H9 (cell line): ENCODE measurements around the gene KIF7. TPM values are rescaled to one million over a fixed set of nuclear protein-coding genes. Genes with fewer than 3 reads are reported as not detected.

ENCODE experiments used
- DNase-seq: peaks from one replicate; pipeline ENCODE4 v3.0.0-alpha.2; 2017
- H2AFZ ChIP-seq: one replicate; pipeline ENCODE4 v1.6.1; 2013; ENCODE audit warnings: mild to moderate bottlenecking, low read length, control low read depth, moderate library complexity
- H2AK5ac ChIP-seq: 2 replicates; pipeline ENCODE4 v1.6.1; 2013; ENCODE audit warnings: low read length, control low read depth, mixed read lengths; ENCODE audit not compliant: insufficient read length
- H2BK120ac ChIP-seq: one replicate; pipeline ENCODE4 v1.6.1; 2013; ENCODE audit warnings: low read depth, mild to moderate bottlenecking, low read length, control low read depth, inconsistent platforms; ENCODE audit not compliant: poor library complexity, severe bottlenecking
- H2BK12ac ChIP-seq: 2 replicates; pipeline ENCODE4 v1.6.1; 2013; ENCODE audit warnings: low read length, control low read depth, mixed read lengths, low read depth; ENCODE audit not compliant: insufficient read length
- H2BK15ac ChIP-seq: 2 replicates; pipeline ENCODE4 v1.6.1; 2013; ENCODE audit warnings: low read depth, low read length, control low read depth
- H2BK20ac ChIP-seq: one replicate; pipeline ENCODE4 v1.6.1; 2013; ENCODE audit warnings: low read depth, mild to moderate bottlenecking, low read length, control low read depth, inconsistent platforms; ENCODE audit not compliant: poor library complexity, severe bottlenecking
- H2BK5ac ChIP-seq: 2 replicates; pipeline ENCODE4 v1.6.1; 2013; ENCODE audit warnings: low read length, control low read depth, mixed read lengths; ENCODE audit not compliant: insufficient read length
- H3K14ac ChIP-seq: 2 replicates; pipeline ENCODE4 v1.6.1; 2013; ENCODE audit warnings: low read length, control low read depth; ENCODE audit not compliant: insufficient read depth
- H3K18ac ChIP-seq: 2 replicates; pipeline ENCODE4 v1.6.1; 2013; ENCODE audit warnings: low read depth, mild to moderate bottlenecking, mixed read lengths, low read length, control low read depth; ENCODE audit not compliant: insufficient read length
- H3K23ac ChIP-seq: 2 replicates; pipeline ENCODE4 v1.6.1; 2013; ENCODE audit warnings: low read length, control low read depth, mixed read lengths, low read depth; ENCODE audit not compliant: insufficient read length
- H3K23me2 ChIP-seq: 2 replicates; pipeline ENCODE4 v1.6.1; 2013; ENCODE audit warnings: low read depth, mild to moderate bottlenecking, mixed read lengths, low read length, control low read depth; ENCODE audit not compliant: insufficient read length, poor library complexity, severe bottlenecking
- H3K27ac ChIP-seq: 2 replicates; pipeline ENCODE4 v1.5.1; 2013; ENCODE audit warnings: low read length, control low read depth, mixed read lengths, low read depth; ENCODE audit not compliant: insufficient read length
- H3K27me3 ChIP-seq: 2 replicates; pipeline ENCODE4 v1.6.1; 2013; ENCODE audit warnings: low read length, control low read depth, inconsistent platforms; ENCODE audit not compliant: insufficient read depth
- H3K4ac ChIP-seq: 2 replicates; pipeline ENCODE4 v1.6.1; 2013; ENCODE audit warnings: low read depth, mild to moderate bottlenecking, control low read depth, inconsistent platforms, low read length, moderate library complexity
- H3K4me1 ChIP-seq: 2 replicates; pipeline ENCODE4 v1.6.1; 2013; ENCODE audit warnings: low read length, control low read depth, inconsistent platforms; ENCODE audit not compliant: insufficient read depth
- H3K4me2 ChIP-seq: 2 replicates; pipeline ENCODE4 v1.6.1; 2013; ENCODE audit warnings: low read length, control low read depth, mixed read lengths; ENCODE audit not compliant: insufficient read length, insufficient read depth
- H3K56ac ChIP-seq: 2 replicates; pipeline ENCODE4 v1.6.1; 2013; ENCODE audit warnings: low read depth, mild to moderate bottlenecking, mixed read lengths, low read length, control low read depth; ENCODE audit not compliant: insufficient read length
- H3K79me1 ChIP-seq: 2 replicates; pipeline ENCODE4 v1.6.1; 2013; ENCODE audit warnings: low read depth, mild to moderate bottlenecking, moderate library complexity, low read length, control low read depth, inconsistent platforms; ENCODE audit not compliant: insufficient read depth, poor library complexity, severe bottlenecking
- H3K79me2 ChIP-seq: 2 replicates; pipeline ENCODE4 v1.6.1; 2013; ENCODE audit warnings: low read length, control low read depth, inconsistent platforms; ENCODE audit not compliant: insufficient read depth
- H3K9ac ChIP-seq: 2 replicates; pipeline ENCODE4 v1.6.1; 2013; ENCODE audit warnings: low read length, control low read depth, mixed read lengths; ENCODE audit not compliant: insufficient read length; ENCODE audit errors: extremely low read depth
- H3K9me3 ChIP-seq: one replicate; pipeline ENCODE4 v1.6.1; 2013; ENCODE audit warnings: low read depth, low read length, inconsistent platforms; ENCODE audit not compliant: control insufficient read depth
- H3T11ph ChIP-seq: one replicate; pipeline ENCODE4 v1.6.1; 2013; ENCODE audit warnings: mild to moderate bottlenecking, low read length, control low read depth, inconsistent platforms
- H4K20me1 ChIP-seq: one replicate; pipeline ENCODE4 v1.6.1; 2013; ENCODE audit not compliant: control insufficient read depth, insufficient read length, insufficient read depth
- H4K5ac ChIP-seq: 2 replicates; pipeline ENCODE4 v1.6.1; 2013; ENCODE audit warnings: low read depth, mild to moderate bottlenecking, mixed read lengths, low read length, control low read depth; ENCODE audit not compliant: insufficient read length
- H4K8ac ChIP-seq: replicated peaks from 2 replicates; pipeline ENCODE4 v1.6.1; 2013; ENCODE audit warnings: low read length, control low read depth, mixed read lengths, low read depth; ENCODE audit not compliant: insufficient read length
- H4K91ac ChIP-seq: 2 replicates; pipeline ENCODE4 v1.6.1; 2013; ENCODE audit warnings: low read depth, mild to moderate bottlenecking, moderate library complexity, mixed read lengths, low read length, control low read depth; ENCODE audit not compliant: insufficient read length
- H3K27ac Mint-ChIP-seq, 3 experiments: 2 replicates in 2 of 3; 3 replicates in 1 of 3; pipeline ENCODE4 v1.8.0; 2020 to 2021; ENCODE audit warnings: mixed read lengths in 3 of 3, mild to moderate bottlenecking in 1 of 3, moderate library complexity in 1 of 3
- H3K27me3 Mint-ChIP-seq: 2 replicates; pipeline ENCODE4 v1.8.0; 2021; ENCODE audit warnings: low read depth, mild to moderate bottlenecking, moderate library complexity, mixed read lengths
- H3K36me3 Mint-ChIP-seq, 3 experiments: 2 replicates in 2 of 3; 3 replicates in 1 of 3; pipeline ENCODE4 v1.8.0; 2020 to 2021; ENCODE audit warnings: low read depth in 3 of 3, mixed read lengths in 3 of 3; ENCODE audit not compliant: insufficient read depth in 1 of 3
- H3K4me1 Mint-ChIP-seq, 2 experiments: 2 replicates each; pipeline ENCODE4 v1.8.0; 2020; ENCODE audit warnings: mixed read lengths in 2 of 2
- H3K4me3 Mint-ChIP-seq, 2 experiments: 2 replicates in 1 of 2; 3 replicates in 1 of 2; pipeline ENCODE4 v1.8.0; 2020 to 2021; ENCODE audit warnings: mild to moderate bottlenecking in 2 of 2, mixed read lengths in 2 of 2, moderate library complexity in 1 of 2
- H3K9me3 Mint-ChIP-seq, 2 experiments: 2 replicates in 1 of 2; 3 replicates in 1 of 2; pipeline ENCODE4 v1.8.0; 2020; ENCODE audit warnings: mild to moderate bottlenecking in 2 of 2, mixed read lengths in 2 of 2, moderate library complexity in 1 of 2
- WGBS: extraction: QIAGEN DNeasy Blood & Tissue Kit; methylation state at CpG from one replicate; pipeline ENCODE4 v1.1.7; 2013; ENCODE audit warnings: missing lambda C conversion rate, low lambda C conversion rate, mixed read lengths; ENCODE audit not compliant: insufficient read length; ENCODE audit errors: extremely low coverage; 5-methylcytosine and 5-hydroxymethylcytosine counted together
- total RNA-seq: library from RNA; stranded (reverse); gene quantifications from 2 replicates; pipeline ENCODE4 v1.2.1, GENCODE V29; 2021
- TF ChIP-seq, protein P1 (sequence below): fragments of 200-600 bp; sonication (generic); conservative IDR thresholded peaks from 3 replicates; pipeline ENCODE4 v1.8.0; 2021; ENCODE audit warnings: antibody characterized with exemption, mild to moderate bottlenecking

KIF7 gene
- total RNA-seq, 1 experiment from 2014 or later = 22.0 TPM

DNA sequence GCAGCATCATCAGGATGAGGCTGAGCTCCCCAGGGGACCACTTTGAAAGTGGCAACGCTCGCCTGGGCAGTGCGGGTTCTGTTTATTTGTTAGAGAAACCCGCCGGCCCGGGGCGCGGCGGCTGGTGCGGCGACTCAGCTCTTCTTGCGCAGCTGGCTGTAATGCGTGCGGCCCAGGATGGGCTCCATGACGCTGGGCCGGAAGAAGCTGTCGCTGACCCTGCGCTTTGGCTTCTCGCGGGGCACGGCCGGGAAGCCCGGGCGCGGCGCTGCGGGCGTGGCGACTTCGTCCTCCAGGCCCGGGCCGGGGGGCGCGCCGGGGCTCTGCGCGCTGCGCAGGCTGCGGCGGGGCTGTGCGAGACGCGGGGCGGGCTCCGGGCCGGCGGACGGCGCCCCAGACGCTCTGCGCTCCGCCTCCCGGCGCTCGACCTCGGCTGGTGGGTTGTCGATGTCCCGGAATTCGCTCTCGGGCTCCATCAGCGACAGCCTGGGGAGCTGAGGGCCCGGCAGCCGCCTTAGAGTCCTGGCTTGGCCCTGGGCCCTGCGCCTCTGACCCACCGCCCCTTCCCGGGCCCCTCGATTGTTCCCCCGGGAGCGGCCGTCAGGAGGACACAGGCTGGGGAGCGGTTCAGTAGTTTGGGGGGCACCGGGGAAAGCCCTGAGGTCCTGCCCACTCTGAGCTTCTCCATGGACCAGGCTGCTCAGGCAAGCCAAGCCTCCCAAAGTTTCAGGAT is 10.3 kb upstream of the KIF7 start:
- no peak overlapping the region for H2BK5ac ChIP-seq
- H4K20me1 ChIP-seq = no peaks in the 10 kb centered on the region
- no peak overlapping the region for H2AK5ac ChIP-seq
- Mint-ChIP-seq H3K27ac (no peak overlapping the region), H3K9me3 (no peaks in the 10 kb centered on the region), H3K36me3 (no peaks in the 10 kb centered on the region; a peak in 1 of 7 replicates), H3K4me3 (peak overlapping the region; percentile 48 to 51; a peak in 3 of 5 replicates), H3K4me1 (peaks cover 9 to 20% of the 10 kb centered on the region in 2 experiments), H3K27me3 (peaks cover 37% of the 10 kb centered on the region)
- no peak overlapping the region for H3K27ac ChIP-seq
- H4K91ac ChIP-seq = no peak overlapping the region
- WGBS = no CpG with 5 or more reads among the region's 72 CpGs
- no peaks in the 10 kb centered on the region for H3K23me2 ChIP-seq
- no peak overlapping the region for H3K23ac ChIP-seq
- H2BK20ac ChIP-seq = no peak overlapping the region
- no peaks in the 10 kb centered on the region for H3K79me1 ChIP-seq
- no peak overlapping the region for H3K18ac ChIP-seq
- peak; percentile 64 for DNase-seq
- no peak overlapping the region for H4K5ac ChIP-seq
- no peaks in the 10 kb centered on the region for H3K4me1 ChIP-seq
- no peak overlapping the region for H3K4ac ChIP-seq
- no peak overlapping the region for H3K56ac ChIP-seq
- no peak overlapping the region for H4K8ac ChIP-seq
- H2AFZ ChIP-seq = no peak overlapping the region
- no peak overlapping the region for H2BK120ac ChIP-seq
- no peak overlapping the region for H2BK12ac ChIP-seq
- no peaks in the 10 kb centered on the region; the same call in 1 of the 2 replicates for H3K27me3 ChIP-seq
- TF ChIP-seq, protein P1, sequence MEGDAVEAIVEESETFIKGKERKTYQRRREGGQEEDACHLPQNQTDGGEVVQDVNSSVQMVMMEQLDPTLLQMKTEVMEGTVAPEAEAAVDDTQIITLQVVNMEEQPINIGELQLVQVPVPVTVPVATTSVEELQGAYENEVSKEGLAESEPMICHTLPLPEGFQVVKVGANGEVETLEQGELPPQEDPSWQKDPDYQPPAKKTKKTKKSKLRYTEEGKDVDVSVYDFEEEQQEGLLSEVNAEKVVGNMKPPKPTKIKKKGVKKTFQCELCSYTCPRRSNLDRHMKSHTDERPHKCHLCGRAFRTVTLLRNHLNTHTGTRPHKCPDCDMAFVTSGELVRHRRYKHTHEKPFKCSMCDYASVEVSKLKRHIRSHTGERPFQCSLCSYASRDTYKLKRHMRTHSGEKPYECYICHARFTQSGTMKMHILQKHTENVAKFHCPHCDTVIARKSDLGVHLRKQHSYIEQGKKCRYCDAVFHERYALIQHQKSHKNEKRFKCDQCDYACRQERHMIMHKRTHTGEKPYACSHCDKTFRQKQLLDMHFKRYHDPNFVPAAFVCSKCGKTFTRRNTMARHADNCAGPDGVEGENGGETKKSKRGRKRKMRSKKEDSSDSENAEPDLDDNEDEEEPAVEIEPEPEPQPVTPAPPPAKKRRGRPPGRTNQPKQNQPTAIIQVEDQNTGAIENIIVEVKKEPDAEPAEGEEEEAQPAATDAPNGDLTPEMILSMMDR = no peak
- H3K9me3 ChIP-seq = no peaks in the 10 kb centered on the region
- H3K14ac ChIP-seq = no peak overlapping the region
- no peak overlapping the region for H3T11ph ChIP-seq
- peak overlapping the region; percentile 31 for H3K4me2 ChIP-seq
- H3K9ac ChIP-seq = no peak overlapping the region
- no peak overlapping the region for H2BK15ac ChIP-seq
- H3K79me2 ChIP-seq = no peaks in the 10 kb centered on the region
